ENCODE measurements around the gene JUND.

The JUND gene

GRCh38 chr19:18265582-18265981 is 15.8 kb downstream of the JUND start:
- DNase-seq (ENCODE audit: low read depth) = no peak
- TF ChIP-seq, protein P1, sequence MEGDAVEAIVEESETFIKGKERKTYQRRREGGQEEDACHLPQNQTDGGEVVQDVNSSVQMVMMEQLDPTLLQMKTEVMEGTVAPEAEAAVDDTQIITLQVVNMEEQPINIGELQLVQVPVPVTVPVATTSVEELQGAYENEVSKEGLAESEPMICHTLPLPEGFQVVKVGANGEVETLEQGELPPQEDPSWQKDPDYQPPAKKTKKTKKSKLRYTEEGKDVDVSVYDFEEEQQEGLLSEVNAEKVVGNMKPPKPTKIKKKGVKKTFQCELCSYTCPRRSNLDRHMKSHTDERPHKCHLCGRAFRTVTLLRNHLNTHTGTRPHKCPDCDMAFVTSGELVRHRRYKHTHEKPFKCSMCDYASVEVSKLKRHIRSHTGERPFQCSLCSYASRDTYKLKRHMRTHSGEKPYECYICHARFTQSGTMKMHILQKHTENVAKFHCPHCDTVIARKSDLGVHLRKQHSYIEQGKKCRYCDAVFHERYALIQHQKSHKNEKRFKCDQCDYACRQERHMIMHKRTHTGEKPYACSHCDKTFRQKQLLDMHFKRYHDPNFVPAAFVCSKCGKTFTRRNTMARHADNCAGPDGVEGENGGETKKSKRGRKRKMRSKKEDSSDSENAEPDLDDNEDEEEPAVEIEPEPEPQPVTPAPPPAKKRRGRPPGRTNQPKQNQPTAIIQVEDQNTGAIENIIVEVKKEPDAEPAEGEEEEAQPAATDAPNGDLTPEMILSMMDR (IDR thresholded peaks at IDR 0.05; ENCODE audit: control insufficient read depth, extremely low read depth, insufficient read depth) = no peak
- H3K4me3 ChIP-seq (ENCODE audit: low read depth, low read length) = no peak overlapping the region

DNA sequence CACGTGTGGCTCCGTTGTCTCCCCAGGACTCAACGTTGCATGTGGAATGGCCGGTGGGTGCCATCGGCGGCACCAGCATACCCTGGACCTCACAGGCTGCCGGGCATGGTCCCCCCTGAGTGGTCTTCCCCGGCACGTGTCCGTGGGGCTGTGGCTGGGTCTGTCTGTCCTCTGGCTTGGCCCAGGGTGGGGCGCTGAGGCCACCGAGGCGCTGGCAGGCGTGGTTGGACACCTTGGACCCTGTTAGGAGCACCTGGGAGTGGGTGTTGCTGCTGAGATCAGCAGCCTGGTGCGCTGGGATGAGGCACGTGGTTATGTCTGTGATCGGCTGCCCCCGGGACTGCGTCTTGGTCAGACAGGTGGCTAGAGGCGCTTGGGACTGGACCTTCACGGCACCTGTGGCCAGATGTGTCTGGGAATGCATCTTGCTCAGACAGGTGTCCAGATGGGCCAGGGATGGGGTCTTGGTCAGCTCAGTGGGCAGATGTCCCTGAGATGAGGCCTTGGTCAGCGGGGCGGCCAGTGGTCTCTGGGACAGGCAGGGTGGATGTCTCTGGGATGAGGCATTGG is 16.4 kb downstream of the JUND start:
- DNase-seq (ENCODE audit: low read depth) = no peak
- TF ChIP-seq, protein P1 (IDR thresholded peaks at IDR 0.05; ENCODE audit: control insufficient read depth, extremely low read depth, insufficient read depth) = no peak
- no peak overlapping the region for H3K4me3 ChIP-seq (ENCODE audit: low read depth, low read length)

DNA sequence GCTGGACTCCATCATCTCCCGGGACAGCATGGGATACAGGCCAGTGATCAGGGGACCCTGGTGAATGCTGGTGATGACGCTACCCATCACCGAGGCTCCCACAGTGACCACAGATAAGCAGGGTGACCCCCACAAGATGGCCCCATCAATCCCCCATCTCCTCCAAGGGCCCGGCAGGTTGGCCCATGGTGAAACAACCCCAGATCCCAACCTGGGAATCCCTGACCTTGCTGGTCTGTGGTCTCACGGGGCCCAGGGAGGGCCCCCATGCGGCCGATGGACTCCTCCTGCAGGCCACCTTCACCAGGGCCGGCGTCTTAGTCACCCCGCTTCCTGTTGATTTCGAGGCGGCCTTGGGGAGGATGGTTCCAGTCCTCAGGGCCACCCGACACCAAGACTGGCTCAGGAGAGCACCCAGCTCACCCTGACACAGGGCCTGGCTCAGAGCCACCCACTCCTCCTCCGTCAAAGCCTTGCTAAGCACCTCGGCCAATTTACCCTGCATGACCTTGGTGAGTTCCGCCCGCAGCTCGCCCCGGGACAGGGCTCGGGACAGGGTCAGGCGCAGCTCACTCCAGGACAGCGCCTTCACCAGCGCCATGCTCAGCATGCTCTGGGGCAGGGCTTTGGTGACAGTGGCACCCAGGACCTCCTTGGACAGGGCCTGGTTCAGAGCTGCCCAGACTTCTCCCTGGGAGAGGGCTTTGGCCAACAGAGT is 17.1 kb downstream of the JUND start:
- DNase-seq (ENCODE audit: low read depth) = no peak
- TF ChIP-seq, protein P1 (IDR thresholded peaks at IDR 0.05; ENCODE audit: control insufficient read depth, extremely low read depth, insufficient read depth) = no peak

GRCh38 chr19:18263324-18264136 is 17.9 kb downstream of the JUND start:
- TF ChIP-seq, protein P1 (IDR thresholded peaks at IDR 0.05; ENCODE audit: control insufficient read depth, extremely low read depth, insufficient read depth) = no peak
- no peak for DNase-seq (ENCODE audit: low read depth)
- H3K4me3 ChIP-seq (ENCODE audit: low read depth, low read length) = no peak overlapping the region

More for the DNA sequence above, 17.1 kb downstream of the JUND start:
- no peak overlapping the region for H3K4me3 ChIP-seq (ENCODE audit: low read depth, low read length)

GRCh38 chr19:18262917-18263316 is 18.5 kb downstream of the JUND start:
- DNase-seq (ENCODE audit: low read depth) = no peak
- H3K4me3 ChIP-seq (ENCODE audit: low read depth, low read length) = no peak overlapping the region
- TF ChIP-seq, protein P1 (IDR thresholded peaks at IDR 0.05; ENCODE audit: control insufficient read depth, extremely low read depth, insufficient read depth) = no peak

GRCh38 chr19:18262144-18262543 is 19.3 kb downstream of the JUND start:
- TF ChIP-seq, protein P1 (IDR thresholded peaks at IDR 0.05; ENCODE audit: control insufficient read depth, extremely low read depth, insufficient read depth) = no peak
- DNase-seq (ENCODE audit: low read depth) = no peak
- H3K4me3 ChIP-seq (ENCODE audit: low read depth, low read length) = no peak overlapping the region

All from LNCaP clone FGC (cell line).